Measurements from ENCODE around the gene SNF8. TPM values are rescaled to one million over a fixed set of nuclear protein-coding genes. Genes with fewer than 3 reads are reported as not detected.

The SNF8 gene
- total RNA-seq, 1 experiment from 2014 or later: 371 TPM

GRCh38 chr17:48960834-48961515 is 16.3 kb upstream of the SNF8 start:
- peak overlapping the region in 1 of 2 experiments; percentile 38; a peak in 2 of 4 replicates for H3K4me3 ChIP-seq (ENCODE audit: low read depth in 2 of 2, low read length in 2 of 2)
- POLR2A ChIA-PET: interaction anchor here (0.6 to 1.3 kb wide), 5 partner anchors 16 to 54 kb away, joined by 3 to 8 read pairs (median 3); partner anchors contain the start of gene SNF8
- no peaks in the 10 kb centered on the region for H3K9me3 ChIP-seq (ENCODE audit: control insufficient read depth, insufficient read depth, low read depth, low read length)
- H3K4me1 ChIP-seq (ENCODE audit: control insufficient read depth, insufficient read depth, low read length): peaks cover 17% of the 10 kb centered on the region
- intact Hi-C loops (cut with micrococcal nuclease; ENCODE audit: unreplicated experiment): no loop called here
- no peaks in the 10 kb centered on the region for H3K36me3 ChIP-seq (ENCODE audit: control insufficient read depth, insufficient read depth, low read length)
- DNase-seq (ENCODE audit: low read depth, low spot score): no peak
- H3K27ac ChIP-seq (ENCODE audit: low read length): peak overlapping the region; percentile 25
- no peak for TF ChIP-seq TCF7L2 (IDR thresholded peaks at IDR 0.05; ENCODE audit: low read depth, low read length)
- TF ChIP-seq CTCF (IDR thresholded peaks at IDR 0.05): no peak
- TF ChIP-seq SIN3A (IDR thresholded peaks at IDR 0.05; ENCODE audit: borderline replicate concordance, insufficient read depth, low read depth, low read length): no peak
- TF ChIP-seq POLR2AphosphoS5 (IDR thresholded peaks at IDR 0.05; ENCODE audit: low read depth, low read length): no peak
- H3K27me3 ChIP-seq (ENCODE audit: control insufficient read depth, insufficient read depth, low read length): no peaks in the 10 kb centered on the region
- in situ Hi-C loops (cut with HindIII; ENCODE audit: low pct_unique_long_range_greater_than_20kb, low sequenced_read_pairs): no loop called here
- CTCF ChIA-PET: interaction anchor here (0.6 to 4.0 kb wide), 4 partner anchors 8 to 220 kb away, joined by 3 to 27 read pairs (median 4); no protein-coding TSS in a partner anchor
- ATAC-seq: peak; percentile 76
- no TSS peak for BruUV-seq (replicated peaks)

DNA sequence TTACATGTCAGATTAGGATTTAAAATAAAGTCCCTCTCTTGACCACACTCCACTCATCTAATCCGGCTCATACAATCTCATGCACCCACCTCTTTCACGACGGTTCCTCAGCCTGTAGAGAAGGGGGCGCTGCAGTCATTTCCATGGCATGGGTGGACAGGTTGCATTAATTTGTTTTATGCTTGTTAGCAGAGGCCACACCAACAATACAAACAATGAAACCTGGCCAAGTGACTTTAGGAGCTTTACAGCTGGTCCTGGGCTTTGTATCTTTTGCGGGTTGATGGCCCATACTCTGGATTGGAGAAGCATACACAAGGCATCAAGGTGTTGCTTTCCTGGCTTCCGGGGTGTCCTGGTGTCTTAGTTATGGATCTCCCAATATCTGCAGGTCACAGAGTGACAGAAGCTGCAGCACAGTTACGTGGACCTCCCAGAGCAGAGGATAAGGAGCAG is 9.7 kb upstream of the SNF8 start:
- in situ Hi-C loops (cut with HindIII; ENCODE audit: low pct_unique_long_range_greater_than_20kb, low sequenced_read_pairs): no loop called here
- TF ChIP-seq CTCF (IDR thresholded peaks at IDR 0.05): peak; percentile 95
- no peak for TF ChIP-seq TCF7L2 (IDR thresholded peaks at IDR 0.05; ENCODE audit: low read depth, low read length)
- no peak for TF ChIP-seq SIN3A (IDR thresholded peaks at IDR 0.05; ENCODE audit: borderline replicate concordance, insufficient read depth, low read depth, low read length)
- TF ChIP-seq POLR2AphosphoS5 (IDR thresholded peaks at IDR 0.05; ENCODE audit: low read depth, low read length): no peak
- Histone ChIP-seq H3K9me3 (ENCODE audit: control insufficient read depth, insufficient read depth, low read depth, low read length) (no peaks in the 10 kb centered on the region), H3K36me3 (ENCODE audit: control insufficient read depth, insufficient read depth, low read length) (no peaks in the 10 kb centered on the region), H3K4me1 (ENCODE audit: control insufficient read depth, insufficient read depth, low read length) (peaks cover 13% of the 10 kb centered on the region), H3K27ac (ENCODE audit: low read length) (no peak overlapping the region), H3K27me3 (ENCODE audit: control insufficient read depth, insufficient read depth, low read length) (no peaks in the 10 kb centered on the region), H3K4me3 (ENCODE audit: low read depth in 2 of 2, low read length in 2 of 2) (no peak overlapping the region)
- no TSS peak for BruUV-seq (replicated peaks)
- ChIA-PET CTCF (interaction anchor here (0.6 to 1.5 kb wide), 9 partner anchors 19 to 85 kb away, joined by 3 to 15 read pairs (median 3); partner anchors contain the start of gene IGF2BP1), POLR2A (no interaction called here)
- ATAC-seq: peak; percentile 93
- no peak for DNase-seq (ENCODE audit: low read depth, low spot score)
- intact Hi-C loops (cut with micrococcal nuclease; ENCODE audit: unreplicated experiment): loop anchor here (2.0 to 5.0 kb wide), 2 partner anchors 43 to 78 kb away; partner anchors contain the start of gene IGF2BP1

DNA sequence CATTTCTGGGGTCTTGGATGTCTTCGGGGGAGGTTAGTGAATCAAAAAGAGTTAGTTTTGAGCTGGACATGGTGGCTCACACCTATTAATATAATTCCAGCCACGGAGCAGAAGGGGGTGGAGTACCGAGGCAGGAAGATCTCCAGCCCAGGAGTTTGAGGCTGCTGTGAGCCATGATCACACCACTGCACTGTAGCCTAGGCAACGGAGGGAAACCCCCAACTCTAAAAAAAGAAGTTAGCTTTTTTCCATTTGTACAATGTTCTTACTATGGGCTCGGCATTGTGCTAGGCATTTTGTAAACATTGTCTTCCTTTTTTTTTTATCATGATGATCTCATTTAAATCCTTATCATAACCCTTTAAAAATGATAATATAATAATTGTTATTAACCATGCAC is 8.3 kb upstream of the SNF8 start:
- CTCF ChIA-PET: interaction anchor here (0.7 to 1.5 kb wide), 5 partner anchors 9 to 135 kb away, joined by 3 to 4 read pairs (median 3); no protein-coding TSS in a partner anchor
- in situ Hi-C loops (cut with HindIII; ENCODE audit: low pct_unique_long_range_greater_than_20kb, low sequenced_read_pairs): no loop called here
- Histone ChIP-seq H3K4me3 (ENCODE audit: low read depth in 2 of 2, low read length in 2 of 2) (no peak overlapping the region), H3K9me3 (ENCODE audit: control insufficient read depth, insufficient read depth, low read depth, low read length) (no peaks in the 10 kb centered on the region), H3K27me3 (ENCODE audit: control insufficient read depth, insufficient read depth, low read length) (no peaks in the 10 kb centered on the region), H3K27ac (ENCODE audit: low read length) (0 out of 2 replicates have a peak overlapping the region, but pooled peaks have one; percentile 4), H3K4me1 (ENCODE audit: control insufficient read depth, insufficient read depth, low read length) (peaks cover 13% of the 10 kb centered on the region), H3K36me3 (ENCODE audit: control insufficient read depth, insufficient read depth, low read length) (no peaks in the 10 kb centered on the region)
- POLR2A ChIA-PET: interaction anchor here (0.5 to 0.8 kb wide), 2 partner anchors 20 to 38 kb away, joined by 4 read pairs; no protein-coding TSS in a partner anchor
- BruUV-seq (replicated peaks): no TSS peak
- ATAC-seq (0 out of 2 replicates have a peak, but pooled peaks have one; percentile 34), DNase-seq (ENCODE audit: low read depth, low spot score) (no peak)
- intact Hi-C loops (cut with micrococcal nuclease; ENCODE audit: unreplicated experiment): loop anchor here (5.0 kb wide), 1 partner anchor 44 kb away; the partner anchor contains the start of gene IGF2BP1
- TF ChIP-seq SIN3A (IDR thresholded peaks at IDR 0.05; ENCODE audit: borderline replicate concordance, insufficient read depth, low read depth, low read length): no peak
- TF ChIP-seq, protein P1, sequence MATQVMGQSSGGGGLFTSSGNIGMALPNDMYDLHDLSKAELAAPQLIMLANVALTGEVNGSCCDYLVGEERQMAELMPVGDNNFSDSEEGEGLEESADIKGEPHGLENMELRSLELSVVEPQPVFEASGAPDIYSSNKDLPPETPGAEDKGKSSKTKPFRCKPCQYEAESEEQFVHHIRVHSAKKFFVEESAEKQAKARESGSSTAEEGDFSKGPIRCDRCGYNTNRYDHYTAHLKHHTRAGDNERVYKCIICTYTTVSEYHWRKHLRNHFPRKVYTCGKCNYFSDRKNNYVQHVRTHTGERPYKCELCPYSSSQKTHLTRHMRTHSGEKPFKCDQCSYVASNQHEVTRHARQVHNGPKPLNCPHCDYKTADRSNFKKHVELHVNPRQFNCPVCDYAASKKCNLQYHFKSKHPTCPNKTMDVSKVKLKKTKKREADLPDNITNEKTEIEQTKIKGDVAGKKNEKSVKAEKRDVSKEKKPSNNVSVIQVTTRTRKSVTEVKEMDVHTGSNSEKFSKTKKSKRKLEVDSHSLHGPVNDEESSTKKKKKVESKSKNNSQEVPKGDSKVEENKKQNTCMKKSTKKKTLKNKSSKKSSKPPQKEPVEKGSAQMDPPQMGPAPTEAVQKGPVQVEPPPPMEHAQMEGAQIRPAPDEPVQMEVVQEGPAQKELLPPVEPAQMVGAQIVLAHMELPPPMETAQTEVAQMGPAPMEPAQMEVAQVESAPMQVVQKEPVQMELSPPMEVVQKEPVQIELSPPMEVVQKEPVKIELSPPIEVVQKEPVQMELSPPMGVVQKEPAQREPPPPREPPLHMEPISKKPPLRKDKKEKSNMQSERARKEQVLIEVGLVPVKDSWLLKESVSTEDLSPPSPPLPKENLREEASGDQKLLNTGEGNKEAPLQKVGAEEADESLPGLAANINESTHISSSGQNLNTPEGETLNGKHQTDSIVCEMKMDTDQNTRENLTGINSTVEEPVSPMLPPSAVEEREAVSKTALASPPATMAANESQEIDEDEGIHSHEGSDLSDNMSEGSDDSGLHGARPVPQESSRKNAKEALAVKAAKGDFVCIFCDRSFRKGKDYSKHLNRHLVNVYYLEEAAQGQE (IDR thresholded peaks at IDR 0.05; ENCODE audit: insufficient read depth in 1 of 2, low read depth in 2 of 2, low read length in 1 of 2): no peak
- TF ChIP-seq POLR2AphosphoS5 (IDR thresholded peaks at IDR 0.05; ENCODE audit: low read depth, low read length): no peak
- TF ChIP-seq CTCF (IDR thresholded peaks at IDR 0.05): no peak
- no peak for TF ChIP-seq TCF7L2 (IDR thresholded peaks at IDR 0.05; ENCODE audit: low read depth, low read length)
